Vagina (tissue), 2 donors: Measurements from ENCODE around the gene CCL11.
A peak's percentile ranks its signal among the peaks of the same experiment; 100 is the strongest.

Source experiments
- CTCF ChIP-seq, 3 experiments: fragments of 450-650 bp in 2 of 3; fragments of 200-600 bp in 1 of 3; sonication (generic) in 1 of 3; IDR thresholded peaks; one replicate each; pipeline ENCODE4 v1.5.1; 2017 to 2019; ENCODE audit warnings: antibody characterized with exemption in 3 of 3, mild to moderate bottlenecking in 2 of 3, moderate library complexity in 2 of 3
- POLR2A ChIP-seq, 2 donors: fragments of 450-650 bp; IDR thresholded peaks; one replicate each; pipeline ENCODE4 v1.6.1; 2017; ENCODE audit warnings: antibody characterized with exemption in 2 of 2, mild to moderate bottlenecking in 2 of 2, moderate library complexity in 2 of 2

GRCh38 chr17:34254651-34255380 lies 30.7 kb upstream of the CCL11 start, which contains the start of gene CCL2:
- no peak for TF ChIP-seq CTCF (IDR thresholded peaks at IDR 0.05)
- TF ChIP-seq POLR2A (IDR thresholded peaks at IDR 0.05), result peak in 1 of 2 donors; percentile 51
